Fibroblast of skin of right biceps (primary cell): ENCODE results near the gene NEGR1.
A peak's percentile ranks its signal among the peaks of the same experiment; 100 is the strongest.

Source experiments
- DNase-seq: peaks from one replicate; pipeline ENCODE4 v3.0.0-alpha.2; 2013

Gene NEGR1

GRCh38 chr1:71766748-71767147, 515.6 kb downstream of the NEGR1 start:
- DNase-seq = no peak

GRCh38 chr1:71762514-71763255, 519.7 kb downstream of the NEGR1 start:
- DNase-seq = no peak

GRCh38 chr1:71755441-71755840, 526.9 kb downstream of the NEGR1 start:
- DNase-seq = no peak

GRCh38 chr1:71753746-71754145, 528.6 kb downstream of the NEGR1 start:
- DNase-seq = no peak

- peak; percentile 11 for DNase-seq
Measured at GRCh38 chr1:71745326-71745725, 537.0 kb downstream of the NEGR1 start.

- DNase-seq = no peak
Measured at GRCh38 chr1:71743862-71744261, 538.5 kb downstream of the NEGR1 start.

- DNase-seq = no peak
Measured at GRCh38 chr1:71738910-71739309, 543.4 kb downstream of the NEGR1 start.

GRCh38 chr1:71738256-71738655, 544.1 kb downstream of the NEGR1 start:
- no peak for DNase-seq

GRCh38 chr1:71737768-71738167, 544.6 kb downstream of the NEGR1 start:
- DNase-seq = no peak

- DNase-seq = no peak
Measured at GRCh38 chr1:71733121-71733520, 549.2 kb downstream of the NEGR1 start.

GRCh38 chr1:71721532-71721931, 560.8 kb downstream of the NEGR1 start:
- no peak for DNase-seq

GRCh38 chr1:71719330-71719729, 563.0 kb downstream of the NEGR1 start:
- no peak for DNase-seq

- DNase-seq = no peak
Measured at GRCh38 chr1:71717186-71717585, 565.2 kb downstream of the NEGR1 start.

GRCh38 chr1:71711456-71711855, 570.9 kb downstream of the NEGR1 start:
- DNase-seq = no peak

- peak; percentile 3 for DNase-seq
Measured at GRCh38 chr1:71706029-71706671, 576.2 kb downstream of the NEGR1 start.

- no peak for DNase-seq
Measured at GRCh38 chr1:71698186-71698585, 584.2 kb downstream of the NEGR1 start.

GRCh38 chr1:71695821-71696220, 586.5 kb downstream of the NEGR1 start:
- peak; percentile 57 for DNase-seq

GRCh38 chr1:71695084-71695483, 587.3 kb downstream of the NEGR1 start:
- DNase-seq = no peak

GRCh38 chr1:71693581-71693980, 588.8 kb downstream of the NEGR1 start:
- no peak for DNase-seq

GRCh38 chr1:71689635-71690034, 592.7 kb downstream of the NEGR1 start:
- no peak for DNase-seq

GRCh38 chr1:71687376-71687775, 595.0 kb downstream of the NEGR1 start:
- no peak for DNase-seq

GRCh38 chr1:71676979-71677925, 605.1 kb downstream of the NEGR1 start:
- DNase-seq = no peak

GRCh38 chr1:71668065-71668464, 614.3 kb downstream of the NEGR1 start:
- peak; percentile 13 for DNase-seq

GRCh38 chr1:71667216-71667615, 615.1 kb downstream of the NEGR1 start:
- peak; percentile 60 for DNase-seq
